PFSK-1 (cell line): ENCODE results near the gene CTAG1A.

Experiments
- POLR2AphosphoS5 ChIP-seq: IDR thresholded peaks from 2 replicates; pipeline ENCODE4 v1.6.1; 2012; ENCODE audit warnings: low read depth, mild to moderate bottlenecking, control low read depth, low read length, moderate library complexity
- SIN3A ChIP-seq: IDR thresholded peaks from 2 replicates; pipeline ENCODE4 v1.6.1; 2012; ENCODE audit warnings: mild to moderate bottlenecking, low read length, moderate library complexity, borderline replicate concordance; ENCODE audit not compliant: insufficient read depth
- TAF1 ChIP-seq: IDR thresholded peaks from 2 replicates; pipeline ENCODE4 v1.6.1; 2012; ENCODE audit warnings: low read length, control low read depth, borderline replicate concordance; ENCODE audit not compliant: insufficient read depth
- TF ChIP-seq, protein P1 (sequence below), 2 experiments: IDR thresholded peaks; 2 replicates each; pipeline versions ENCODE4 v1.6.1 to v1.8.0; 2011 to 2012; ENCODE audit warnings: low read depth in 2 of 2, low read length in 2 of 2, control low read depth in 1 of 2, inconsistent platforms in 1 of 2, mild to moderate bottlenecking in 1 of 2, moderate library complexity in 1 of 2; ENCODE audit not compliant: insufficient read depth in 1 of 2

DNA sequence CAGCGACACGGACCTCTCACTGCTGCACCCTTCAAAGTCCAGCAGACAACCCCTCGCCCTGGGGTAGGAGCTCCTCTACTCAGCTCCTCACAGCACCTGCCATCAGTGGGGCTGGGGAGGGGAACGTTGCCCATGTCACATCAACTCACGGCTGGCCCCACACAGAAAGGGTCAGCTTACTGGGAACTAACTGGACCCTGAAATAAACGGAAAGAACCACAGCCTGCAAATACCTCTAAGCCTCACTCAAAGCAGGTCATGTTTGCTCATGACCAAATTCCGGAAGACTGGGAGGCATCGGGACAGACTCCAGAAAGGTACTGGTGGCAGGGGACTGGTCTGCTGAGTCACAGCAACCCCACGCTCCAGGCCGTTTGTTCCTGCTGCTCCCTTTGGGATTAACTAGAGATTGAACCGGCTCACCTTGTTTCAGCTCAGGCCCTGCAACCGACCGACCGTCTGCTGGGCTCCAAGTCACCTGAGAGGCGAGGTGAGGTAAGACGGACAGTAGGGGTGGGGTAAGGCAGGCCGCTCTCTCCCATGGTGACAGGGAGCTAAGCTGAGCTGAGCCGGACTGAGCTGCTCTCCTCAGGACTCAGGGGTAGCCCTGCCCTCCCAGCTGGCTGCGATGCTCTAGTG, 43.9 kb upstream of the CTAG1A start:
- TF ChIP-seq, protein P1, sequence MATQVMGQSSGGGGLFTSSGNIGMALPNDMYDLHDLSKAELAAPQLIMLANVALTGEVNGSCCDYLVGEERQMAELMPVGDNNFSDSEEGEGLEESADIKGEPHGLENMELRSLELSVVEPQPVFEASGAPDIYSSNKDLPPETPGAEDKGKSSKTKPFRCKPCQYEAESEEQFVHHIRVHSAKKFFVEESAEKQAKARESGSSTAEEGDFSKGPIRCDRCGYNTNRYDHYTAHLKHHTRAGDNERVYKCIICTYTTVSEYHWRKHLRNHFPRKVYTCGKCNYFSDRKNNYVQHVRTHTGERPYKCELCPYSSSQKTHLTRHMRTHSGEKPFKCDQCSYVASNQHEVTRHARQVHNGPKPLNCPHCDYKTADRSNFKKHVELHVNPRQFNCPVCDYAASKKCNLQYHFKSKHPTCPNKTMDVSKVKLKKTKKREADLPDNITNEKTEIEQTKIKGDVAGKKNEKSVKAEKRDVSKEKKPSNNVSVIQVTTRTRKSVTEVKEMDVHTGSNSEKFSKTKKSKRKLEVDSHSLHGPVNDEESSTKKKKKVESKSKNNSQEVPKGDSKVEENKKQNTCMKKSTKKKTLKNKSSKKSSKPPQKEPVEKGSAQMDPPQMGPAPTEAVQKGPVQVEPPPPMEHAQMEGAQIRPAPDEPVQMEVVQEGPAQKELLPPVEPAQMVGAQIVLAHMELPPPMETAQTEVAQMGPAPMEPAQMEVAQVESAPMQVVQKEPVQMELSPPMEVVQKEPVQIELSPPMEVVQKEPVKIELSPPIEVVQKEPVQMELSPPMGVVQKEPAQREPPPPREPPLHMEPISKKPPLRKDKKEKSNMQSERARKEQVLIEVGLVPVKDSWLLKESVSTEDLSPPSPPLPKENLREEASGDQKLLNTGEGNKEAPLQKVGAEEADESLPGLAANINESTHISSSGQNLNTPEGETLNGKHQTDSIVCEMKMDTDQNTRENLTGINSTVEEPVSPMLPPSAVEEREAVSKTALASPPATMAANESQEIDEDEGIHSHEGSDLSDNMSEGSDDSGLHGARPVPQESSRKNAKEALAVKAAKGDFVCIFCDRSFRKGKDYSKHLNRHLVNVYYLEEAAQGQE (IDR thresholded peaks at IDR 0.05; ENCODE audit: insufficient read depth in 1 of 2, low read depth in 2 of 2, low read length in 2 of 2) = no peak
- no peak for TF ChIP-seq TAF1
- TF ChIP-seq SIN3A = no peak
- no peak for TF ChIP-seq POLR2AphosphoS5
